Measurements from ENCODE around the gene CD58. TPM values are rescaled to one million over a fixed set of nuclear protein-coding genes. Genes with fewer than 3 reads are reported as not detected.
A peak's percentile ranks its signal among the peaks of the same experiment; 100 is the strongest.

The CD58 gene
- total RNA-seq, 2 donors from 2014 or later: 15.4 to 32.7 TPM

GRCh38 chr1:116506132-116507004 lies 64.5 kb downstream of the CD58 start:
- H3K36me3 Mint-ChIP-seq (ENCODE audit: insufficient read depth in 2 of 2): peaks cover 0 to 3% of the 10 kb centered on the region in 2 donors
- H3K27me3 Mint-ChIP-seq (ENCODE audit: low read depth): no peaks in the 10 kb centered on the region
- H3K27ac Mint-ChIP-seq: no peak overlapping the region
- DNase-seq (peak; percentile 37 to 42), ATAC-seq (replicated peaks in 1 of 2) (peak; percentile 25 to 47)
- H3K9me3 Mint-ChIP-seq: no peaks in the 10 kb centered on the region
- H3K4me1 Mint-ChIP-seq (ENCODE audit: low read depth): peaks cover 70% of the 10 kb centered on the region
- H3K4me3 Mint-ChIP-seq: no peak overlapping the region

GRCh38 chr1:116504308-116505156 lies 66.3 kb downstream of the CD58 start:
- Mint-ChIP-seq H3K4me1 (ENCODE audit: low read depth) (peaks cover 67% of the 10 kb centered on the region), H3K27ac (peak overlapping the region; percentile 80), H3K36me3 (ENCODE audit: insufficient read depth in 2 of 2) (no peaks in the 10 kb centered on the region), H3K4me3 (peak overlapping the region; percentile 51 to 72), H3K9me3 (no peaks in the 10 kb centered on the region), H3K27me3 (ENCODE audit: low read depth) (no peaks in the 10 kb centered on the region)
- peak; percentile 85 to 87 for DNase-seq
- ATAC-seq (replicated peaks in 1 of 2): peak; percentile 84 to 87

GRCh38 chr1:116503546-116504307 lies 67.1 kb downstream of the CD58 start:
- peak; percentile 25 to 32 for DNase-seq
- peak; percentile 27 to 41 for ATAC-seq (replicated peaks in 1 of 2)
- no peaks in the 10 kb centered on the region for H3K9me3 Mint-ChIP-seq
- peak overlapping the region; percentile 51 to 72 for H3K4me3 Mint-ChIP-seq
- H3K4me1 Mint-ChIP-seq (ENCODE audit: low read depth): peaks cover 66% of the 10 kb centered on the region
- H3K27me3 Mint-ChIP-seq (ENCODE audit: low read depth): no peaks in the 10 kb centered on the region
- H3K27ac Mint-ChIP-seq: peak overlapping the region; percentile 80
- no peaks in the 10 kb centered on the region for H3K36me3 Mint-ChIP-seq (ENCODE audit: insufficient read depth in 2 of 2)

- H3K4me3 Mint-ChIP-seq: peak overlapping the region in 1 of 2 donors; percentile 27
- peaks cover 56% of the 10 kb centered on the region for H3K4me1 Mint-ChIP-seq (ENCODE audit: low read depth)
- no peak overlapping the region for H3K27ac Mint-ChIP-seq
- DNase-seq (no peak), ATAC-seq (replicated peaks in 1 of 2) (no peak)
- H3K36me3 Mint-ChIP-seq (ENCODE audit: insufficient read depth in 2 of 2): no peaks in the 10 kb centered on the region
- H3K27me3 Mint-ChIP-seq (ENCODE audit: low read depth): no peaks in the 10 kb centered on the region
- H3K9me3 Mint-ChIP-seq: no peaks in the 10 kb centered on the region
Measured at GRCh38 chr1:116502671-116503314, 68.0 kb downstream of the CD58 start.

GRCh38 chr1:116501870-116502244 lies 69.0 kb downstream of the CD58 start:
- no peak for ATAC-seq (replicated peaks in 1 of 2)
- no peaks in the 10 kb centered on the region for H3K36me3 Mint-ChIP-seq (ENCODE audit: insufficient read depth in 2 of 2)
- no peaks in the 10 kb centered on the region for H3K27me3 Mint-ChIP-seq (ENCODE audit: low read depth)
- H3K4me3 Mint-ChIP-seq: no peak overlapping the region
- no peaks in the 10 kb centered on the region for H3K9me3 Mint-ChIP-seq
- DNase-seq: no peak
- H3K4me1 Mint-ChIP-seq (ENCODE audit: low read depth): peaks cover 53% of the 10 kb centered on the region
- H3K27ac Mint-ChIP-seq: no peak overlapping the region

GRCh38 chr1:116501125-116501869 lies 69.5 kb downstream of the CD58 start:
- Mint-ChIP-seq H3K4me1 (ENCODE audit: low read depth) (peaks cover 48% of the 10 kb centered on the region), H3K27me3 (ENCODE audit: low read depth) (no peaks in the 10 kb centered on the region), H3K27ac (peak overlapping the region; percentile 21), H3K4me3 (no peak overlapping the region), H3K9me3 (no peaks in the 10 kb centered on the region), H3K36me3 (ENCODE audit: insufficient read depth in 2 of 2) (no peaks in the 10 kb centered on the region)
- DNase-seq (no peak), ATAC-seq (replicated peaks in 1 of 2) (no peak)

GRCh38 chr1:116498789-116499628 lies 71.8 kb downstream of the CD58 start:
- Mint-ChIP-seq H3K9me3 (no peaks in the 10 kb centered on the region), H3K36me3 (ENCODE audit: insufficient read depth in 2 of 2) (no peaks in the 10 kb centered on the region), H3K4me1 (ENCODE audit: low read depth) (peaks cover 25% of the 10 kb centered on the region), H3K4me3 (no peak overlapping the region), H3K27me3 (ENCODE audit: low read depth) (no peaks in the 10 kb centered on the region), H3K27ac (peak overlapping the region; percentile 34)
- peak; percentile 51 to 65 for DNase-seq
- peak; percentile 58 to 60 for ATAC-seq (replicated peaks in 1 of 2)

- ATAC-seq (replicated peaks in 1 of 2) (no peak), DNase-seq (no peak)
- no peak overlapping the region for H3K27ac Mint-ChIP-seq
- no peak overlapping the region for H3K4me3 Mint-ChIP-seq
- H3K36me3 Mint-ChIP-seq (ENCODE audit: insufficient read depth in 2 of 2): no peaks in the 10 kb centered on the region
- H3K9me3 Mint-ChIP-seq: no peaks in the 10 kb centered on the region
- H3K27me3 Mint-ChIP-seq (ENCODE audit: low read depth): no peaks in the 10 kb centered on the region
- peaks cover 13% of the 10 kb centered on the region for H3K4me1 Mint-ChIP-seq (ENCODE audit: low read depth)
Measured at GRCh38 chr1:116497656-116498055, 73.2 kb downstream of the CD58 start.

- no peaks in the 10 kb centered on the region for H3K27me3 Mint-ChIP-seq (ENCODE audit: low read depth)
- H3K4me3 Mint-ChIP-seq: no peak overlapping the region
- ATAC-seq (replicated peaks in 1 of 2) (no peak), DNase-seq (no peak)
- no peak overlapping the region for H3K27ac Mint-ChIP-seq
- H3K9me3 Mint-ChIP-seq: no peaks in the 10 kb centered on the region
- no peaks in the 10 kb centered on the region for H3K36me3 Mint-ChIP-seq (ENCODE audit: insufficient read depth in 2 of 2)
- H3K4me1 Mint-ChIP-seq (ENCODE audit: low read depth): peaks cover 16% of the 10 kb centered on the region
Measured at GRCh38 chr1:116496898-116497297, 73.9 kb downstream of the CD58 start.

GRCh38 chr1:116496380-116496779 lies 74.4 kb downstream of the CD58 start:
- ATAC-seq (replicated peaks in 1 of 2): no peak

GRCh38 chr1:116495535-116495934 lies 75.3 kb downstream of the CD58 start:
- DNase-seq (no peak), ATAC-seq (replicated peaks in 1 of 2) (no peak)
- Mint-ChIP-seq H3K4me1 (ENCODE audit: low read depth) (peaks cover 18% of the 10 kb centered on the region), H3K9me3 (no peaks in the 10 kb centered on the region), H3K27ac (no peak overlapping the region), H3K4me3 (no peak overlapping the region), H3K27me3 (ENCODE audit: low read depth) (no peaks in the 10 kb centered on the region), H3K36me3 (ENCODE audit: insufficient read depth in 2 of 2) (no peaks in the 10 kb centered on the region)

More at GRCh38 chr1:116496380-116496779, 74.4 kb downstream of the CD58 start:
- no peak overlapping the region for H3K4me3 Mint-ChIP-seq
- no peaks in the 10 kb centered on the region for H3K27me3 Mint-ChIP-seq (ENCODE audit: low read depth)
- H3K9me3 Mint-ChIP-seq: no peaks in the 10 kb centered on the region
- H3K27ac Mint-ChIP-seq: no peak overlapping the region
- no peaks in the 10 kb centered on the region for H3K36me3 Mint-ChIP-seq (ENCODE audit: insufficient read depth in 2 of 2)
- H3K4me1 Mint-ChIP-seq (ENCODE audit: low read depth): peaks cover 18% of the 10 kb centered on the region
- no peak for DNase-seq

Data from activated T-cell treated with anti-CD3 and anti-CD28 coated beads, Interleukin-2, amount 50 U/mL, for 72 hours (primary cell).